GM06990 (cell line): ENCODE measurements around the gene PLA2G2F.

Experiments
- DNase-seq: peaks from one replicate; pipeline ENCODE4 v3.0.0-alpha.2; 2011; ENCODE audit not compliant: insufficient read length; ENCODE audit errors: extremely low read depth
- H3K27me3 ChIP-seq: replicated peaks from 2 replicates; pipeline ENCODE4 v1.6.0; 2011; ENCODE audit warnings: low read length; ENCODE audit not compliant: control insufficient read depth, insufficient read depth
- H3K36me3 ChIP-seq: 2 replicates; pipeline ENCODE4 v1.5.1; 2011; ENCODE audit warnings: low read length; ENCODE audit not compliant: control insufficient read depth, insufficient read depth
- H3K4me3 ChIP-seq: replicated peaks from 2 replicates; pipeline ENCODE4 v1.5.1; 2011; ENCODE audit warnings: low read depth, mild to moderate bottlenecking, control low read depth, low read length
- CTCF ChIP-seq: IDR thresholded peaks from 2 replicates; pipeline ENCODE4 v1.5.1; 2011; ENCODE audit warnings: low read length, control low read depth, mild to moderate bottlenecking, inconsistent platforms; ENCODE audit not compliant: insufficient read depth, poor library complexity, severe bottlenecking

Gene PLA2G2F

GRCh38 chr1:20192364-20192763 is 53.2 kb downstream of the PLA2G2F start:
- H3K4me3 ChIP-seq = no peak overlapping the region
- no peak for DNase-seq
- no peaks in the 10 kb centered on the region for H3K36me3 ChIP-seq
- no peak for TF ChIP-seq CTCF
- peaks cover 6% of the 10 kb centered on the region for H3K27me3 ChIP-seq

- H3K27me3 ChIP-seq = peaks cover 6% of the 10 kb centered on the region
- no peak overlapping the region for H3K4me3 ChIP-seq
- no peak for DNase-seq
- no peaks in the 10 kb centered on the region for H3K36me3 ChIP-seq
- TF ChIP-seq CTCF = no peak
Observed at GRCh38 chr1:20192871-20193411, 53.8 kb downstream of the PLA2G2F start.

GRCh38 chr1:20194224-20194623 is 55.1 kb downstream of the PLA2G2F start:
- no peak for DNase-seq
- peaks cover 4% of the 10 kb centered on the region for H3K27me3 ChIP-seq

GRCh38 chr1:20194757-20195461 is 55.8 kb downstream of the PLA2G2F start:
- Histone ChIP-seq H3K4me3 (no peak overlapping the region), H3K36me3 (no peaks in the 10 kb centered on the region), H3K27me3 (peaks cover 4% of the 10 kb centered on the region)
- peak; percentile 97 for TF ChIP-seq CTCF
- no peak for DNase-seq

More at GRCh38 chr1:20194224-20194623, 55.1 kb downstream of the PLA2G2F start:
- H3K4me3 ChIP-seq = no peak overlapping the region
- no peaks in the 10 kb centered on the region for H3K36me3 ChIP-seq
- TF ChIP-seq CTCF = no peak

GRCh38 chr1:20195462-20195780 is 56.3 kb downstream of the PLA2G2F start:
- DNase-seq = no peak
- Histone ChIP-seq H3K4me3 (no peak overlapping the region), H3K36me3 (no peaks in the 10 kb centered on the region), H3K27me3 (peaks cover 6% of the 10 kb centered on the region)
- no peak for TF ChIP-seq CTCF

- no peak overlapping the region for H3K4me3 ChIP-seq
- no peaks in the 10 kb centered on the region for H3K36me3 ChIP-seq
- no peak for TF ChIP-seq CTCF
- DNase-seq = no peak
- peaks cover 3% of the 10 kb centered on the region; the same call in 1 of the 2 replicates for H3K27me3 ChIP-seq
Observed at GRCh38 chr1:20197329-20197791, 58.2 kb downstream of the PLA2G2F start.
